Small intestine (tissue), 7 donors: ENCODE measurements around the gene CORO1C. TPM values are rescaled to one million over a fixed set of nuclear protein-coding genes. Genes with fewer than 3 reads are reported as not detected.

Experiments used
- DNase-seq, 2 donors: peaks; one replicate each; pipeline versions ENCODE4 v3.0.0 to v3.0.0-alpha.2; 2013
- FAIRE-seq: peaks from 2 replicates; lab custom pipeline; 2012; peaks lifted over from hg19 to GRCh38; lab: Jason Lieb, UNC
- H3K27ac ChIP-seq, 3 donors: one replicate each; pipeline ENCODE4 v1.5.1; 2013; ENCODE audit warnings: low read length in 2 of 3, mild to moderate bottlenecking in 2 of 3, control low read depth in 1 of 3, inconsistent platforms in 1 of 3, low read depth in 1 of 3, moderate library complexity in 1 of 3
- H3K27me3 ChIP-seq, 3 donors: one replicate each; pipeline ENCODE4 v1.6.1; 2013; ENCODE audit warnings: low read length in 3 of 3, inconsistent platforms in 1 of 3; ENCODE audit not compliant: control insufficient read depth in 3 of 3, insufficient read depth in 3 of 3
- H3K36me3 ChIP-seq, 3 donors: one replicate each; pipeline ENCODE4 v1.6.1; 2013; ENCODE audit warnings: low read length in 3 of 3, inconsistent platforms in 1 of 3, low read depth in 1 of 3, mild to moderate bottlenecking in 1 of 3, moderate library complexity in 1 of 3; ENCODE audit not compliant: control insufficient read depth in 3 of 3, insufficient read depth in 2 of 3
- H3K4me1 ChIP-seq, 3 donors: one replicate each; pipeline ENCODE4 v1.6.1; 2013; ENCODE audit warnings: low read length in 2 of 3, inconsistent platforms in 1 of 3, low read depth in 1 of 3, mild to moderate bottlenecking in 1 of 3, moderate library complexity in 1 of 3; ENCODE audit not compliant: control insufficient read depth in 3 of 3, insufficient read depth in 2 of 3
- H3K4me3 ChIP-seq, 3 donors: one replicate each; pipeline ENCODE4 v1.5.1; 2013; ENCODE audit warnings: low read length in 3 of 3, control low read depth in 1 of 3, inconsistent platforms in 1 of 3, low read depth in 1 of 3, mild to moderate bottlenecking in 1 of 3, moderate library complexity in 1 of 3
- H3K9me3 ChIP-seq, 2 donors: one replicate each; pipeline ENCODE4 v1.6.1; 2013; ENCODE audit warnings: low read depth in 1 of 2, low read length in 1 of 2; ENCODE audit not compliant: control insufficient read depth in 2 of 2, insufficient read depth in 1 of 2
- WGBS, 3 donors: extraction: QIAGEN DNeasy Blood & Tissue Kit; methylation state at CpG; one replicate each; pipeline ENCODE4 v1.1.7; 2013; 5-methylcytosine and 5-hydroxymethylcytosine counted together
- polyA plus RNA-seq, 4 donors: library from polyadenylated mRNA; stranded (reverse) in 3 of 4; unstranded in 1 of 4; fragments of 200-250 nt in 3 of 4; fragments of 120-200 nt in 1 of 4; gene quantifications; one replicate each; pipeline versions ENCODE4 v1.2.1 to v1.2.3, GENCODE V29; 2013
- donor health status: healthy with polysubstance abuse.
- donor health status: control.
- donor health status: control.
- donor health status: Bipolar disorder and iron deficiency.
- donor health status: healthy.

CORO1C gene
- polyA plus RNA-seq, 4 donors = 22.2 to 59.2 (median 33.0) TPM

GRCh38 chr12:108671110-108671509 is 60.2 kb downstream of the CORO1C start:
- FAIRE-seq = no peak

GRCh38 chr12:108670066-108670631 is 61.2 kb downstream of the CORO1C start:
- peaks cover 0 to 9% (median 5%) of the 10 kb centered on the region in 3 donors for H3K4me1 ChIP-seq
- no peak for FAIRE-seq
- no peak for DNase-seq
- H3K4me3 ChIP-seq = no peak overlapping the region
- no peaks in the 10 kb centered on the region for H3K27me3 ChIP-seq
- 90 to 92% (median 91%) methylated on average over 7 of the region's 7 CpGs for WGBS, 3 donors
- H3K27ac ChIP-seq = no peak overlapping the region
- H3K9me3 ChIP-seq = no peaks in the 10 kb centered on the region
- peaks cover 0 to 6% (median 0%) of the 10 kb centered on the region in 3 donors for H3K36me3 ChIP-seq

More at GRCh38 chr12:108671110-108671509, 60.2 kb downstream of the CORO1C start:
- Histone ChIP-seq H3K27me3 (no peaks in the 10 kb centered on the region), H3K27ac (no peak overlapping the region), H3K4me3 (no peak overlapping the region), H3K4me1 (peaks cover 0 to 9% (median 0%) of the 10 kb centered on the region in 3 donors), H3K36me3 (peaks cover 0 to 6% (median 0%) of the 10 kb centered on the region in 3 donors), H3K9me3 (no peaks in the 10 kb centered on the region)
- no peak for DNase-seq
- WGBS, 3 donors = 91 to 97% (median 91%) methylated on average over 3 of the region's 3 CpGs

GRCh38 chr12:108668542-108668941 is 62.8 kb downstream of the CORO1C start:
- no peaks in the 10 kb centered on the region for H3K27me3 ChIP-seq
- DNase-seq (no peak), FAIRE-seq (no peak)
- no peaks in the 10 kb centered on the region for H3K9me3 ChIP-seq
- H3K27ac ChIP-seq = no peak overlapping the region
- H3K36me3 ChIP-seq = peaks cover 0 to 6% (median 0%) of the 10 kb centered on the region in 3 donors
- 81 to 94% (median 91%) methylated on average over 1 of the region's 1 CpG for WGBS, 3 donors
- H3K4me1 ChIP-seq = peaks cover 0 to 11% (median 9%) of the 10 kb centered on the region in 3 donors
- H3K4me3 ChIP-seq = no peak overlapping the region

- Histone ChIP-seq H3K4me3 (no peak overlapping the region), H3K4me1 (peaks cover 0 to 11% (median 9%) of the 10 kb centered on the region in 3 donors), H3K27ac (no peak overlapping the region), H3K9me3 (no peaks in the 10 kb centered on the region), H3K36me3 (peaks cover 0 to 6% (median 0%) of the 10 kb centered on the region in 3 donors), H3K27me3 (no peaks in the 10 kb centered on the region)
- no peak for FAIRE-seq
- DNase-seq = no peak
- 72 to 94% (median 88%) methylated on average over 8 of the region's 8 CpGs for WGBS, 3 donors
Observed at GRCh38 chr12:108668063-108668462, 63.3 kb downstream of the CORO1C start.

GRCh38 chr12:108667349-108667748 is 64.0 kb downstream of the CORO1C start:
- no peak for DNase-seq
- Histone ChIP-seq H3K4me3 (no peak overlapping the region), H3K27ac (peak overlapping the region in 1 of 3 donors; percentile 36)

GRCh38 chr12:108666401-108666881 is 64.9 kb downstream of the CORO1C start:
- peaks cover 0 to 7% (median 0%) of the 10 kb centered on the region in 3 donors for H3K36me3 ChIP-seq
- no peak for FAIRE-seq
- H3K4me1 ChIP-seq = peaks cover 0 to 11% (median 9%) of the 10 kb centered on the region in 3 donors
- H3K4me3 ChIP-seq = no peak overlapping the region
- no peak for DNase-seq
- no peaks in the 10 kb centered on the region for H3K27me3 ChIP-seq
- WGBS, 3 donors = 65 to 86% (median 85%) methylated on average over 3 of the region's 3 CpGs
- H3K9me3 ChIP-seq = no peaks in the 10 kb centered on the region
- H3K27ac ChIP-seq = peak overlapping the region in 1 of 3 donors; percentile 62

More at GRCh38 chr12:108667349-108667748, 64.0 kb downstream of the CORO1C start:
- WGBS, 3 donors = 62 to 92% (median 91%) methylated on average over 2 of the region's 2 CpGs
- peaks cover 0 to 6% (median 0%) of the 10 kb centered on the region in 3 donors for H3K36me3 ChIP-seq
- H3K27me3 ChIP-seq = no peaks in the 10 kb centered on the region
- no peaks in the 10 kb centered on the region for H3K9me3 ChIP-seq
- H3K4me1 ChIP-seq = peaks cover 0 to 11% (median 9%) of the 10 kb centered on the region in 3 donors
- FAIRE-seq = no peak

- Histone ChIP-seq H3K4me1 (peaks cover 0 to 11% (median 9%) of the 10 kb centered on the region in 3 donors), H3K27ac (peak overlapping the region in 2 of 3 donors; percentile 11 to 62), H3K27me3 (no peaks in the 10 kb centered on the region), H3K4me3 (no peak overlapping the region), H3K9me3 (no peaks in the 10 kb centered on the region), H3K36me3 (peaks cover 0 to 7% (median 0%) of the 10 kb centered on the region in 3 donors)
- FAIRE-seq (no peak), DNase-seq (no peak)
- WGBS, 3 donors = 91 to 92% (median 91%) methylated on average over 6 of the region's 6 CpGs
Observed at GRCh38 chr12:108665608-108666202, 65.6 kb downstream of the CORO1C start.

GRCh38 chr12:108664338-108665258 is 66.7 kb downstream of the CORO1C start:
- peak; percentile 44 for FAIRE-seq
- 5 to 8% (median 8%) methylated on average over 5 of the region's 5 CpGs for WGBS, 3 donors
- H3K27me3 ChIP-seq = no peaks in the 10 kb centered on the region
- H3K4me3 ChIP-seq = no peak overlapping the region
- H3K27ac ChIP-seq = peak overlapping the region; percentile 3 to 93 (median 72)
- DNase-seq = peak; percentile 93 to 95
- H3K9me3 ChIP-seq = no peaks in the 10 kb centered on the region
- peaks cover 0 to 10% (median 0%) of the 10 kb centered on the region in 3 donors for H3K36me3 ChIP-seq
- H3K4me1 ChIP-seq = peaks cover 0 to 11% (median 9%) of the 10 kb centered on the region in 3 donors
